ENCODE measurements around the gene PRUNE2. TPM values are rescaled to one million over a fixed set of nuclear protein-coding genes. Genes with fewer than 3 reads are reported as not detected.

The PRUNE2 gene
- total and polyA plus RNA-seq, 2 of the 13 experiments (the other 11 are each of a cell fraction or from before 2014, with no cell fraction given) = 0.02 TPM; not detected in 1

- Histone ChIP-seq H3K4me2 (ENCODE audit: low read depth, low read length) (no peak overlapping the region), H3K4me1 (ENCODE audit: insufficient read depth, low read length) (no peaks in the 10 kb centered on the region), H3K27ac (ENCODE audit: extremely low read length, insufficient read depth, low read length) (no peak overlapping the region), H3K36me3 (replicated peaks in 1 of 2; ENCODE audit: control insufficient read depth in 1 of 2, insufficient read depth in 2 of 2, low read length in 2 of 2) (no peaks in the 10 kb centered on the region), H3K9me3 (ENCODE audit: low read length) (no peaks in the 10 kb centered on the region), H4K20me1 (ENCODE audit: insufficient read depth, low read length) (no peaks in the 10 kb centered on the region), H3K27me3 (ENCODE audit: control insufficient read depth in 1 of 2, insufficient read depth in 2 of 2, low read length in 2 of 2) (peaks cover 0 to 10% of the 10 kb centered on the region in 2 experiments; a peak in 3 of 5 replicates), H3K4me3 (replicated peaks in 1 of 3; ENCODE audit: insufficient read depth in 1 of 3, low read depth in 2 of 3, low read length in 3 of 3) (no peak overlapping the region), H3K9ac (ENCODE audit: insufficient read depth, low read depth, low read length) (no peak overlapping the region), H3K79me2 (ENCODE audit: insufficient read depth, low read length) (no peaks in the 10 kb centered on the region), H2AFZ (ENCODE audit: low read length) (no peak overlapping the region)
- no peak for TF ChIP-seq AHR (CRISPR knock-in tag; IDR thresholded peaks at IDR 0.05)
- TF ChIP-seq ZNF644 (CRISPR knock-in tag; IDR thresholded peaks at IDR 0.05; ENCODE audit: low read depth) = no peak
- no peak for TF ChIP-seq ZNF678 (CRISPR knock-in tag; IDR thresholded peaks at IDR 0.05)
- no peak for TF ChIP-seq MTF2 (CRISPR knock-in tag; IDR thresholded peaks at IDR 0.05; ENCODE audit: borderline replicate concordance)
- no peak for TF ChIP-seq ZNF687 (CRISPR knock-in tag; IDR thresholded peaks at IDR 0.05)
- TF ChIP-seq, protein P1, sequence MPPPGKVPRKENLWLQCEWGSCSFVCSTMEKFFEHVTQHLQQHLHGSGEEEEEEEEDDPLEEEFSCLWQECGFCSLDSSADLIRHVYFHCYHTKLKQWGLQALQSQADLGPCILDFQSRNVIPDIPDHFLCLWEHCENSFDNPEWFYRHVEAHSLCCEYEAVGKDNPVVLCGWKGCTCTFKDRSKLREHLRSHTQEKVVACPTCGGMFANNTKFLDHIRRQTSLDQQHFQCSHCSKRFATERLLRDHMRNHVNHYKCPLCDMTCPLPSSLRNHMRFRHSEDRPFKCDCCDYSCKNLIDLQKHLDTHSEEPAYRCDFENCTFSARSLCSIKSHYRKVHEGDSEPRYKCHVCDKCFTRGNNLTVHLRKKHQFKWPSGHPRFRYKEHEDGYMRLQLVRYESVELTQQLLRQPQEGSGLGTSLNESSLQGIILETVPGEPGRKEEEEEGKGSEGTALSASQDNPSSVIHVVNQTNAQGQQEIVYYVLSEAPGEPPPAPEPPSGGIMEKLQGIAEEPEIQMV (CRISPR knock-in tag; IDR thresholded peaks at IDR 0.05; ENCODE audit: low read depth) = no peak
- no peak for TF ChIP-seq TBP (CRISPR knock-in tag; IDR thresholded peaks at IDR 0.05)
- no peak for TF ChIP-seq ATF7-NPFF (CRISPR knock-in tag; IDR thresholded peaks at IDR 0.05; ENCODE audit: low read depth)
- TF ChIP-seq ZNF335 (CRISPR knock-in tag; IDR thresholded peaks at IDR 0.05) = no peak
- no peak for TF ChIP-seq ZSCAN29 (CRISPR knock-in tag; conservative IDR thresholded peaks at IDR 0.05)
- no peak for TF ChIP-seq RFXAP (CRISPR knock-in tag; IDR thresholded peaks at IDR 0.05; ENCODE audit: borderline replicate concordance)
- TF ChIP-seq, protein P2, sequence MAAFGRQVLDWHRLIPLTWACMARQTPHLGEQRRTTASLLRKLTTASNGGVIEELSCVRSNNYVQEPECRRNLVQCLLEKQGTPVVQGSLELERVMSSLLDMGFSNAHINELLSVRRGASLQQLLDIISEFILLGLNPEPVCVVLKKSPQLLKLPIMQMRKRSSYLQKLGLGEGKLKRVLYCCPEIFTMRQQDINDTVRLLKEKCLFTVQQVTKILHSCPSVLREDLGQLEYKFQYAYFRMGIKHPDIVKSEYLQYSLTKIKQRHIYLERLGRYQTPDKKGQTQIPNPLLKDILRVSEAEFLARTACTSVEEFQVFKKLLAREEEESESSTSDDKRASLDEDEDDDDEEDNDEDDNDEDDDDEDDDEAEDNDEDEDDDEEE (CRISPR knock-in tag; IDR thresholded peaks at IDR 0.05) = no peak
- 21% methylated on average over 7 of the region's 7 CpGs for WGBS (ENCODE audit: low lambda C conversion rate)
- DNase-seq (ENCODE audit: low spot score) (no peak), FAIRE-seq (no peak), ATAC-seq (no peak)
- BruUV-seq (replicated peaks) = no TSS peak
- CTCF ChIA-PET (ENCODE audit: low intra/inter-chr PET ratio, low total read pairs) = no interaction called here
- POLR2A ChIA-PET = no interaction called here
- intact Hi-C loops (cut with micrococcal nuclease; ENCODE audit: unreplicated experiment) = no loop called here
- in situ Hi-C loops (cut with HindIII; ENCODE audit: extremely low pct_ligation_motif_present, low pct_unique_long_range_greater_than_20kb) = loop anchor here (10.0 to 25.0 kb wide), 2 partner anchors 181 to 359 kb away; no protein-coding TSS in a partner anchor
These were observed 102.2 kb downstream of the PRUNE2 start for GRCh38 chr9:76803762-76804161.

All from HepG2 (cell line).